ENCODE results near the gene SLC6A11.

DNA sequence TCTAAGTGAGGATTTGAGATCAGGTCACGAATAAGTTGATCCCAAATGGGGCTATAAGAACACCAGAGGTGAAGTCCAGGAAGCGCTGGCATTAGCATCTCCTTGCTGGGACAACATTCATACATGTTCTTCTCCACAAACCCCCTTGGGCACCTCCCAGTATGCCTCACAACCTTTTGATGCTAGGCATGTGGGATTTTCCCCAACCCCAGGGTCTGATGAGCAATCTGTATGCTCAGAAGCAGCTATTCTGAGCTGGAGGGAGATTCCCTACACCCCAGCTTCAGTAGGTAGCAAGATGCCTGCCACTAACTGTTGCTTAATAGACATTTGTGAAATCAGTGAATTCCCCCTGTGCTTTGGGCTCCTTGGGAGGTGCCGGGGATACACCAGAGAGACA is 32.2 kb downstream of the SLC6A11 start:
- TF ChIP-seq CTCF (conservative IDR thresholded peaks at IDR 0.05; ENCODE audit: low read length) (no peak), EZH2phosphoT487 (IDR thresholded peaks at IDR 0.05; ENCODE audit: borderline replicate concordance, low read depth, low read length) (no peak)

All from OCI-LY7 (cell line).